ENCODE data around the gene KCNJ6. TPM values are rescaled to one million over a fixed set of nuclear protein-coding genes. Genes with fewer than 3 reads are reported as not detected.
"Not testable (repeated sequence)": the region's sequence is repeated elsewhere in the genome, so short reads cannot be mapped to it uniquely, and the experiment has no call there.

The KCNJ6 gene
- total and polyA plus RNA-seq, 7 donors = under 0.01 to 0.01 TPM; not detected in 5

DNA sequence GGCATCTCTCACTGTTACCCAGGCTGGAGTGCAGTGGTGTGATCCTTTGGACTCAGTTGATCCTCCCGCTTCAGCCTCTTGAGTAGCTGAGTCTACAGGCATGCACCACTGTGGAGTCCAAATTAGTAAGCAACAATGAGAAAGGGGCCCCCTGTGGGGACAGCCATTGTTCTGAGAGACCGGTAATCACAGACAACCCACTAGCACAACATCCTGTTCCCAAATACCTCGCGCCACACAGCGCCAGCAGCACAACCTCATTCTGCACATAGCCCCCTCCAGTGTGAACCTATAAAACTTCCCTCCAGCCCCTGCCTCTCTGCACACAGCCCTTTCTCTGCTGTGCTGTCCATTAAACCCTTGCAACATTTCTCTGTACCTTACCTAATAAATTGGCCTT lies 323.2 kb downstream of the KCNJ6 start:
- DNase-seq (no peak), ATAC-seq (peak in 2 of 4 donors; percentile 12 to 20)
- H3K9me3 ChIP-seq = no peaks in the 10 kb centered on the region
- intact Hi-C loops (cut with DNase I) = no loop called here
- WGBS, 3 donors = 63 to 73% (median 70%) methylated on average over 5 of the region's 5 CpGs
- H3K27ac ChIP-seq = no peak overlapping the region
- TF ChIP-seq, protein P1, sequence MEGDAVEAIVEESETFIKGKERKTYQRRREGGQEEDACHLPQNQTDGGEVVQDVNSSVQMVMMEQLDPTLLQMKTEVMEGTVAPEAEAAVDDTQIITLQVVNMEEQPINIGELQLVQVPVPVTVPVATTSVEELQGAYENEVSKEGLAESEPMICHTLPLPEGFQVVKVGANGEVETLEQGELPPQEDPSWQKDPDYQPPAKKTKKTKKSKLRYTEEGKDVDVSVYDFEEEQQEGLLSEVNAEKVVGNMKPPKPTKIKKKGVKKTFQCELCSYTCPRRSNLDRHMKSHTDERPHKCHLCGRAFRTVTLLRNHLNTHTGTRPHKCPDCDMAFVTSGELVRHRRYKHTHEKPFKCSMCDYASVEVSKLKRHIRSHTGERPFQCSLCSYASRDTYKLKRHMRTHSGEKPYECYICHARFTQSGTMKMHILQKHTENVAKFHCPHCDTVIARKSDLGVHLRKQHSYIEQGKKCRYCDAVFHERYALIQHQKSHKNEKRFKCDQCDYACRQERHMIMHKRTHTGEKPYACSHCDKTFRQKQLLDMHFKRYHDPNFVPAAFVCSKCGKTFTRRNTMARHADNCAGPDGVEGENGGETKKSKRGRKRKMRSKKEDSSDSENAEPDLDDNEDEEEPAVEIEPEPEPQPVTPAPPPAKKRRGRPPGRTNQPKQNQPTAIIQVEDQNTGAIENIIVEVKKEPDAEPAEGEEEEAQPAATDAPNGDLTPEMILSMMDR (IDR thresholded peaks at IDR 0.05) = no peak
- H3K4me1 ChIP-seq = no peaks in the 10 kb centered on the region
- no peaks in the 10 kb centered on the region for H3K27me3 ChIP-seq (ENCODE audit: insufficient read depth in 3 of 3, low read length in 2 of 3)
- H3K36me3 ChIP-seq (ENCODE audit: insufficient read depth in 1 of 2, low read depth in 1 of 2) = no peaks in the 10 kb centered on the region
- no peak overlapping the region for H3K4me3 ChIP-seq

DNA sequence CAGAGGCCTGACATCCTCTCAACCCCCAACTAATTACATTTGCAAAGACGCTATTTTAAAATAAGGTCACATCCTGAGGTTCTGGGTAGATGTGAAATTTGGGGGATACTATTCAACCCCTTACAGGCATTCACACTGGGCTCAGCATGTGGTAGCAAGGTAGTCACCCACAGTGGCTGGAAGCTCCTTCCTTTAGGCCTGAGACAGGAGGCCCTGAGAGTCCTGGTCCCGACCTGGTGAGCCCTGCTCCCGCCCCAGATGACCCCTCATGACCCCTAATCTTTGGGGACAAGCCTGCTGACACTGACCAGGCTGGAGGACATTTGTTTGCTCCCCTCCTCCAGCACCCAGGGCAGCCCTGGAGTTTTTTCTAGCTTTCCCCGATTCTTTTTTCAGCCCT lies 323.8 kb downstream of the KCNJ6 start:
- H3K27ac ChIP-seq = no peak overlapping the region
- ATAC-seq (no peak), DNase-seq (no peak)
- TF ChIP-seq, protein P1 (IDR thresholded peaks at IDR 0.05) = no peak
- no peaks in the 10 kb centered on the region for H3K4me1 ChIP-seq
- 52 to 65% (median 53%) methylated on average over 4 of the region's 4 CpGs for WGBS, 3 donors
- no peaks in the 10 kb centered on the region for H3K36me3 ChIP-seq (ENCODE audit: insufficient read depth in 1 of 2, low read depth in 1 of 2)
- H3K9me3 ChIP-seq = no peaks in the 10 kb centered on the region
- intact Hi-C loops (cut with DNase I) = no loop called here
- H3K27me3 ChIP-seq (ENCODE audit: insufficient read depth in 3 of 3, low read length in 2 of 3) = no peaks in the 10 kb centered on the region
- no peak overlapping the region for H3K4me3 ChIP-seq

DNA sequence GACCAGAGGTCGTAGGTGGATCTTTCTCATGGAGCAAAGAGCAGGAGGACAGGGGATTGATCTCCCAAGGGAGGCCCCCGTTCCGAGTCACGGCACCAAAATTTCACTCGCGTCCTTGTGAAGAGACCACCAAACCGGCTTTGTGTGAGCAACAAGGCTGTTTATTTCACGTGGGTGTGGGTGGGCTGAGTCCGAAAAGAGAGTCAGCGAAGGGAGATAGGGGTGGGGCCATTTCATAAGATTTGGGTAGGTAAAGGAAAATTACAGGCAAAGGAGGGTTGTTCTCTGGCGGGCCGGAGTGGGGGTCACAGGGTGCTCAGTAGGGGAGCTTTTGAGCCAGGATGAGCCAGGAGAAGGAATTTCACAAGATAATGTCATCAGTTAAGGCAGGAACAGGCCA lies 324.3 kb downstream of the KCNJ6 start:
- H3K9me3 ChIP-seq; ATAC-seq; H3K4me3 ChIP-seq; DNase-seq; H3K27me3 ChIP-seq (ENCODE audit: insufficient read depth in 3 of 3, low read length in 2 of 3); H3K36me3 ChIP-seq (ENCODE audit: insufficient read depth in 1 of 2, low read depth in 1 of 2); H3K4me1 ChIP-seq; intact Hi-C loops (cut with DNase I); H3K27ac ChIP-seq: not testable (repeated sequence)
- WGBS, 3 donors = 89 to 92% (median 92%) methylated on average over 12 of the region's 12 CpGs

DNA sequence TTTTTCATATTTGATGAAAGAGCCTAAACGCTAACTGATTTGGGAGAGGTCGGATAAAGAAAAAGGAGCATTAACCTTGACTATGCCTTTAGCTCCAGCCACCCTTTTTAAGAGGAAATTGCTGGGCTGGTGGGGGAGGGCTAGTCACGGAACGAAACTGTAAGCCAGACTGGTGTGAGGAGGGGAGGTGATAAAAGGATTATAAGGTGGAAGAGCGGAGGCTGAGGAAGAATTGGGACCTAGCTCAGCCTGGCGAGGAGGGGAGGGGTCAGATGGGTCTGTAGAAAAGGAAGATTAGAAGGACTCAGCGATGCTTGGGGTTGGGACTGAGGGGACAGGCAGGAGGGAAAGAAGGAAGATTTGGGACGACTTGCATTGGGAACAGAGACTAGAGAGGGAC lies 325.4 kb downstream of the KCNJ6 start:
- H3K9me3 ChIP-seq; H3K27ac ChIP-seq; H3K4me1 ChIP-seq; DNase-seq; ATAC-seq; intact Hi-C loops (cut with DNase I); H3K4me3 ChIP-seq; H3K36me3 ChIP-seq (ENCODE audit: insufficient read depth in 1 of 2, low read depth in 1 of 2); H3K27me3 ChIP-seq (ENCODE audit: insufficient read depth in 3 of 3, low read length in 2 of 3): not testable (repeated sequence)
- 71 to 80% (median 80%) methylated on average over 8 of the region's 8 CpGs for WGBS, 3 donors

DNA sequence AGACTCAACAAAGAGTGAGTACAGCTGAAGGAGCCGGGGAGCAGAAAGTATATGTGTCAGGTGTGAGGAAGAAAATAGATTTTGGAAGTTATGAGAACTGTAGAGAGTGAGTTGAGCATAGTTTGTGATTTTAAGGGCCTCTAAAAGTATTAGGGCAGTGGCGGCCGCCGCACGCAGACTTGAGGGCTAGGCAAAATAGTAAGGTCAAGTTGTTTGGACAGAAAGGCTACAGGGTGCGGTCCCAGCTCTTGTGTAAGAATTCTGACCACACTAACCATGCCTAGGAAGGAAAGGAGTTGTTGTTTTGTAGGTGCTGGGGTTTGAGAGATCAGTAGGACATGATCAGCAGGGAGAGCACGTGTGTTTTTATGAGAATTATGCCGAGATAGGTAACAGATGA lies 327.6 kb downstream of the KCNJ6 start:
- intact Hi-C loops (cut with DNase I); H3K4me3 ChIP-seq; ATAC-seq; H3K27ac ChIP-seq; H3K27me3 ChIP-seq (ENCODE audit: insufficient read depth in 3 of 3, low read length in 2 of 3); H3K36me3 ChIP-seq (ENCODE audit: insufficient read depth in 1 of 2, low read depth in 1 of 2); H3K4me1 ChIP-seq; DNase-seq; H3K9me3 ChIP-seq: not testable (repeated sequence)
- WGBS, 3 donors = 90 to 95% (median 93%) methylated on average over 8 of the region's 8 CpGs

DNA sequence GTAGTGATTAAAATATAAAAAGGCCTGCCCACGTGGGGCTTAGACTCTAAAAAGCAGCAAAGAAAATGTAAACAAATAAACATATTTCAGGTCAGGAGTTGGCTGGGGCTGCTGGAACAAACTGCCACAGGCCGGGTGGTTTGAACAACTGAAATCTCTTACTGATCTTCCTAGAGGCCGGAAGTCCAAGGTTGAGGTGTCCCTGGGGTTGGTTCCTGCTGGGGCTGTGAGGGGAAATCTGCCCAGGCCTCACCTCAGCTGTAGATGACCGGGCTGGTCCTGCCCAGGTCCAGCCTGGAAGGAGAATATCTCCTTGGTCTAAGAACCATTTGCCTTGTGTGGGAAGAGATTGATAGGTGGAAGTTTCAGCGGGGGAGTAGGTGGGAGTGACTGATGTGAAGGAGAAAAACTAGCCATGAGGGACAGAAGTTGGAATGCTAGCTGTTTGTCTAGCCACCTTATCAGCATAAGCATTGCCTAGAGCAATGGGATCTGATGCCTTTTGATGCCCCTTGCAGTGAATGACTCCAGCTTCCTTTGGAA lies 328.6 kb downstream of the KCNJ6 start:
- H3K36me3 ChIP-seq (ENCODE audit: insufficient read depth in 1 of 2, low read depth in 1 of 2) = no peaks in the 10 kb centered on the region
- no peaks in the 10 kb centered on the region for H3K27me3 ChIP-seq (ENCODE audit: insufficient read depth in 3 of 3, low read length in 2 of 3)
- TF ChIP-seq, protein P1 (IDR thresholded peaks at IDR 0.05) = no peak
- H3K9me3 ChIP-seq = no peaks in the 10 kb centered on the region
- no peaks in the 10 kb centered on the region for H3K4me1 ChIP-seq
- H3K27ac ChIP-seq = no peak overlapping the region
- 87 to 93% (median 89%) methylated on average over 5 of the region's 5 CpGs for WGBS, 3 donors
- no peak overlapping the region for H3K4me3 ChIP-seq
- intact Hi-C loops (cut with DNase I) = no loop called here
- DNase-seq (no peak), ATAC-seq (no peak)
